GM18517 (cell line): Measurements from ENCODE around the gene LASP1NB.
"Not testable (repeated sequence)": the region's sequence is repeated elsewhere in the genome, so short reads cannot be mapped to it uniquely, and the experiment has no call there.

Experiments used
- ATAC-seq: cut with Tn5 transposase; IDR thresholded peaks from one replicate; pipeline ENCODE4 v1.9.1; 2021; ENCODE audit warnings: mild to moderate bottlenecking, moderate library complexity; ENCODE audit not compliant: unreplicated experiment

The LASP1NB gene

DNA sequence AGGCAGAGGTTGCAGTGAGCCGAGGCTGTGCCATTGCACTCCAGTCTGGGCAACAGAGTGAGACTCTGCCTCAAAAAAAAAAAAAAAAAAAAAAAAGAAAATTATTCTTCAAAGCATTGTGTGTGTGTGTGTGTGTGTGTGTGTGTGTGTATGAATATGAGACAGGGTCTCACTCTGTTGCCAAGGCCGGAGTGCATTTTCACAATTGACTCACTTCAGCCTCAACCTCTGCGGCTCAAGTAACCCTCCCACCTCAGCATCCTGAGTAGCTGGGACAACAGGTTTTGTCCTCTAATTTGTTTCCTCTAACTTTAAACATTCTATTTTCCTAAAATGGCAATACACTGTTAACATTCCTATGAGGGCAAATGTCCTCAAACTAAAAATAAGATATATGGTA is 34.1 kb downstream of the LASP1NB start:
- no peak for ATAC-seq

DNA sequence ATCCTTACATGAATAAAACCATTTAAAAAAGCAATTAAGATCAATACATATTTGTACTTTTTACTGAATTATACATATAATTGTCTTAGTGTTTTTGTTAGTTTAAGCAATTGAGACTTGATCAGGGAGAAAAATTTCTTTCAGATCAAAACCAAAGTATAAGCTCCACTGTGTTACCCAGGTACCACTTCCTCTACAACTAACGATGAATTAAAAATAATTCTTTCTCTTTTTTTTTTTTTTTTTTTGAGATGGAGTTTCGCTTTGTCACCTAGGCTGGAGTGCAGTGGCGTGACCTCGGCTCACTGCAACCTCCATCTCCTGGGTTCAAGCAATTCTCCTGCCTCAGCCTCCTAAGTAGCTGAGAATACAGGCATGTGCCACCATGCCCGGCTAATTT is 35.0 kb downstream of the LASP1NB start:
- no peak for ATAC-seq

DNA sequence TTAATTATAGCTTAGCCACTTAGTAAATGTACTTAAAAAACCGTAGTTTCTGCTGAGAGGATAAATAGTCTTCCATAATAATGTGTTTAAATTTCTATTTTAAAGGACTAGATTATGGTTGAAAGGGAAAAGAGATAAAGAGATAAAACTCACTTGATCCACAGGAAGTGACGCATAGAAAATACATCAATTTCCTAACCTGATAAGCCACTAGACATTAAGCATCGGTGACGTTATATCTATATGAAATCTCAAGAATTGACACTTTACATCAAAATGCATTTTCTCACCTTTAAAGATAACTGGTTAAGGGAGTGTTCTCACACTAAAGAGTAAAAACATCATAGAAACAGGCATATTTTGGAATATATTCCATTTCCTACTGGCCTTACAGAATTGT is 36.0 kb downstream of the LASP1NB start:
- ATAC-seq: no peak

DNA sequence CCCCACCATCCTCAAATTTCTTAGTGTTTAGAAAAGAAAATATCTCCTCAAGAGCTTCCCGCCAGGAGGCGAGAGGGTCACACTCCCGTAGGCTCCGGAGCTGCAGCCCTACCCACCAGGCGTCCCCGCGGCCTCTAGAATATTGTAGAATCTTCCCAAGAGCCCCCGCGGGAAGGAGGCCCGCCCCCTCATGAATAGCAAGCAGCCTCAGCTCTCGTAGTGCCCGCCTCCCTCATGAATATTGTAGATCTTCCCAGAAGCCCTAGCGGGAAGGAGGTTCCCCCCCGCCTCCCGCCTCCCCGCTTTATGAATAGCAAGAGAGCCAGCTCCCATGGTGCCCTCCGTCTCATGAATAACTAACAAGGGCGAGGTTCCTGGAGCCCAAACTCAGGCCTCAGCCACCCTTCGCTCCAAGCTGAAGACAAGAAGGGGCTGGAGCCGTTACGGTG is 41.9 kb downstream of the LASP1NB start, which contains the start of gene FBXO47:
Gene FBXO47 (minus strand): TSS at position 114 of the 449 bp plus-strand sequence. CDS start 4,378 bp downstream, outside the sequence.
- ATAC-seq: no peak

DNA sequence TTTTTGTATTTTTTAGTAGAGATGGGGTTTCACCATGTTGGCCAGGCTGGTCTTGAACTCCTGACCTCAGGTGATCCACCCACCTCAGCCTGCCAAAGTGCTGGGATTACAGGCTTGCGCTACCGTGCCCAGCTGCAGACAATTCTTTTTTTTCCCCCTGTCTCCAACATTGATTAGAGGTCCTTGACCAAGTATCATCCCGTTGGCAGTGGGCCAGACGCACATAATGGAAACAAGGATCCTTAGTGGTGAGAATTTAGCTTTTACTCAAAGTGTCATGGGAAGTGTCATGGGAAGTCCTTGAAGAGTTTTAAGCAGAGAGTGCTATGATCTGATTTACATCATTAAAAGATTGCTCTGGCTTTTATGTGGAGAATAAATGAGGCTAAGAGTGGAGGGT is 43.9 kb downstream of the LASP1NB start:
- ATAC-seq: no peak

DNA sequence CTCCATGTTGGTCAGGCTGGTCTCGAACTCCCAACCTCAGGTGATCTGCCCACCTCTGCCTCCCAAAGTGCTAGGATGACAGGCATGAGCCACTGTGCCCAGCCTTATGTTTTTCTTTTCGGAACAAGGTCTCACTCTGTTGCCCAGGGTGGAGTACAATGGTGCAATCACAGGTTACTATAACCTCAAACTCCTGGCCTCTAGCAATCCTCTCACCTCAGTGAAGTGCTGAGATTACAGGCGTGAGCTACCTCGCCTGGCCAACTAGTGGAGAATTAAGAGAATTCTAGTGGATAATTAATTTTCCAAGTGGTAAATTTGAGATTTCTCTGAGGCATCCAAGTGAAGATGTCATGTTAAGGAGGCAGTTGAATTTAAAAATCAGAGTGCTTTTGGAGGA is 44.7 kb downstream of the LASP1NB start:
- no peak for ATAC-seq

DNA sequence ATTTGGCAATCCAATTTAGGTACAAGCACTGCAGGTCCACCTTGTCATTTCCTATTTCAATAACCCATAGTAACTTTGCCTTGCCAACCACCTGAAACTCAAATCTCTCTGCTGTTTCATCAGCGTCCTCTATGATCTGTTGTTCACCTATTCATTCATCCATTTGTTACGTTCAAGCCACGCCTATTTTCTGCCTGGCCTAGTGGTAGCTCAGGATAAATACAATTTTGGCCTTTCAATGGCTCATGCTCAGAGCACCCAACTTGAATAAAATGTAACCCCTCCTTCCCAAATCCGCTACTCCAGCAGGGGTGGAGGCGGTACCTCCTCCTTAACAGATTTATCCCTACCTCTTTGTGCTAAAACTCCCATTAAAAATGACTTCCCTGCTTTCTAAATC is 45.4 kb downstream of the LASP1NB start:
- ATAC-seq: no peak

DNA sequence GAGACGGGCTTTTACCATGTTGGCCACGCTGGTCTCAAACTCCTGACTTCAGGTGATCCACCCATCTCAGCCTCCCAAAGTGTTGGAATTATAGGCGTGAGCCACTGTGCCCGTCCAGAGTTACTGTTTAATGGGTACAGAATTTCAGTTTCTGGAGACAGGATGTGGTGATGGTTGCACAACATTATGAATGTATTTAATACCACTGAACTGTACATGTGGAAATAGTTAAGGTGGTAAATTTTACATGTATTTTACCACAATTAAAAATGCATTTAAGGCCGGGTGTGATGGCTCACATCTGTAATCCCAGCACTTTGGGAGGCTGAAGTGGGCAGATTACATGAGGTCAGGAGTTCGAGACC is 50.8 kb downstream of the LASP1NB start:
- ATAC-seq: not testable (repeated sequence)

DNA sequence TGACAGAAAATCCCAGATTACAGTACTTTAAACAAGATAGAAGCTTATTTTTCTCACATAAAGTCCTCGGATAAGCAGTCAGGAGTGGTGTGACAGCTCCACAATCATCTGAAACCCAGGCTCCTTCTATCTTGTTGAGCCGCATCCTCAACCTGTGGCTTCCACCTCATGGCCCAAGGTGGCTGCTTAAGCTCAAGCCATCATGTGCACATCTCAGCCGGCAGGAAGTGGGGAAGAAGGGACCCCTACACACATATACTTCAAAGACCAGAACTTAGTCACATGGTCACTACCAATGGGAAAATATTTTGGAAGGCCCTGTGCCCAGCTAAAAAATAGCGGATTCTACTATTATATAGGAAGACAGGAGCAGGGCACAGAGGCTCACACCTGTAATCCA is 52.8 kb downstream of the LASP1NB start:
- ATAC-seq: no peak
